Measurements from ENCODE around the gene ZDHHC8.

The ZDHHC8 gene

GRCh38 chr22:20178915-20179227 lies 47.3 kb downstream of the ZDHHC8 start:
- no peak overlapping the region for H4K8ac ChIP-seq (ENCODE audit: low read depth, low read length)
- H2BK5ac ChIP-seq (ENCODE audit: low read length) = peak overlapping the region; percentile 24
- H2AFZ ChIP-seq (ENCODE audit: low read length) = no peak overlapping the region
- no peak overlapping the region for H3K4ac ChIP-seq (ENCODE audit: low read length)
- H3K9me3 ChIP-seq (replicated peaks in 1 of 2; ENCODE audit: control insufficient read depth in 2 of 2, insufficient read depth in 1 of 2, low read depth in 1 of 2, low read length in 2 of 2) = no peaks in the 10 kb centered on the region
- H3K36me3 ChIP-seq (replicated peaks in 1 of 2; ENCODE audit: control insufficient read depth in 2 of 2, insufficient read depth in 2 of 2, low read length in 2 of 2) = no peaks in the 10 kb centered on the region
- WGBS, 2 donors (ENCODE audit: extremely low coverage in 2 of 2, insufficient read length in 2 of 2, insufficient replicate concordance in 1 of 2) = no CpG with 5 or more reads among the region's 10 CpGs
- H3K14ac ChIP-seq (ENCODE audit: low read length) = no peak overlapping the region
- H3K23ac ChIP-seq (ENCODE audit: low read depth, low read length, poor library complexity) = peak overlapping the region; percentile 89
- H2BK12ac ChIP-seq (ENCODE audit: low read length) = peak overlapping the region; percentile 84
- H3K27me3 ChIP-seq (ENCODE audit: control insufficient read depth in 3 of 3, insufficient read depth in 3 of 3, low read depth in 1 of 3, low read length in 3 of 3) = peaks cover 0 to 52% (median 0%) of the 10 kb centered on the region in 3 experiments
- no peak overlapping the region for H3K9ac ChIP-seq (ENCODE audit: low read depth, low read length, poor library complexity)
- no peak overlapping the region for H3K4me3 ChIP-seq (ENCODE audit: low read length in 2 of 2)
- peak overlapping the region; percentile 81 for H2BK15ac ChIP-seq (ENCODE audit: low read length)
- peaks cover 0 to 5% of the 10 kb centered on the region in 2 donors for H3K4me1 ChIP-seq (ENCODE audit: control insufficient read depth in 2 of 2, insufficient read depth in 1 of 2, low read depth in 1 of 2, low read length in 2 of 2)
- peak overlapping the region; percentile 97 for H2AK5ac ChIP-seq (ENCODE audit: low read depth, low read length)
- H3K27ac ChIP-seq (replicated peaks; ENCODE audit: low read length) = no peak overlapping the region
- no peaks in the 10 kb centered on the region for H3K79me1 ChIP-seq (ENCODE audit: low read depth, low read length)
- H3K4me2 ChIP-seq (ENCODE audit: insufficient read depth, low read length, poor library complexity, severe bottlenecking) = no peak overlapping the region
- H3K18ac ChIP-seq (ENCODE audit: low read length) = peak overlapping the region; percentile 38
- H2BK120ac ChIP-seq (ENCODE audit: low read depth, low read length) = no peak overlapping the region
- DNase-seq (ENCODE audit: low spot score) = no peak
- H4K91ac ChIP-seq (ENCODE audit: low read depth, low read length, poor library complexity) = no peak overlapping the region

GRCh38 chr22:20179455-20180244 lies 48.0 kb downstream of the ZDHHC8 start:
- Histone ChIP-seq H2BK15ac (ENCODE audit: low read length) (peak overlapping the region; percentile 37), H4K8ac (ENCODE audit: low read depth, low read length) (no peak overlapping the region), H3K14ac (ENCODE audit: low read length) (peak overlapping the region; percentile 71), H3K27me3 (ENCODE audit: control insufficient read depth in 3 of 3, insufficient read depth in 3 of 3, low read depth in 1 of 3, low read length in 3 of 3) (peaks cover 0 to 44% (median 0%) of the 10 kb centered on the region in 3 experiments), H3K4ac (ENCODE audit: low read length) (no peak overlapping the region), H3K4me1 (ENCODE audit: control insufficient read depth in 2 of 2, insufficient read depth in 1 of 2, low read depth in 1 of 2, low read length in 2 of 2) (peaks cover 0 to 5% of the 10 kb centered on the region in 2 donors), H4K91ac (ENCODE audit: low read depth, low read length, poor library complexity) (peak overlapping the region; percentile 97), H3K27ac (replicated peaks; ENCODE audit: low read length) (no peak overlapping the region), H2BK12ac (ENCODE audit: low read length) (peak overlapping the region; percentile 84), H3K18ac (ENCODE audit: low read length) (peak overlapping the region; percentile 59), H3K79me1 (ENCODE audit: low read depth, low read length) (no peaks in the 10 kb centered on the region), H3K4me3 (ENCODE audit: low read length in 2 of 2) (no peak overlapping the region), H2BK5ac (ENCODE audit: low read length) (no peak overlapping the region), H2AFZ (ENCODE audit: low read length) (no peak overlapping the region), H3K9ac (ENCODE audit: low read depth, low read length, poor library complexity) (peak overlapping the region; percentile 77), H2AK5ac (ENCODE audit: low read depth, low read length) (peak overlapping the region; percentile 97), H3K23ac (ENCODE audit: low read depth, low read length, poor library complexity) (peak overlapping the region; percentile 89), H3K9me3 (replicated peaks in 1 of 2; ENCODE audit: control insufficient read depth in 2 of 2, insufficient read depth in 1 of 2, low read depth in 1 of 2, low read length in 2 of 2) (no peaks in the 10 kb centered on the region), H3K4me2 (ENCODE audit: insufficient read depth, low read length, poor library complexity, severe bottlenecking) (no peak overlapping the region), H3K36me3 (replicated peaks in 1 of 2; ENCODE audit: control insufficient read depth in 2 of 2, insufficient read depth in 2 of 2, low read length in 2 of 2) (no peaks in the 10 kb centered on the region), H2BK120ac (ENCODE audit: low read depth, low read length) (peak overlapping the region; percentile 91)
- no peak for DNase-seq (ENCODE audit: low spot score)
- no CpG with 5 or more reads among the region's 27 CpGs for WGBS, 2 donors (ENCODE audit: extremely low coverage in 2 of 2, insufficient read length in 2 of 2, insufficient replicate concordance in 1 of 2)

GRCh38 chr22:20180245-20180630 lies 48.6 kb downstream of the ZDHHC8 start:
- no peak for DNase-seq (ENCODE audit: low spot score)

GRCh38 chr22:20180640-20181039 lies 49.0 kb downstream of the ZDHHC8 start:
- Histone ChIP-seq H3K36me3 (replicated peaks in 1 of 2; ENCODE audit: control insufficient read depth in 2 of 2, insufficient read depth in 2 of 2, low read length in 2 of 2) (no peaks in the 10 kb centered on the region), H3K4me1 (ENCODE audit: control insufficient read depth in 2 of 2, insufficient read depth in 1 of 2, low read depth in 1 of 2, low read length in 2 of 2) (peaks cover 0 to 2% of the 10 kb centered on the region in 2 donors), H3K9me3 (replicated peaks in 1 of 2; ENCODE audit: control insufficient read depth in 2 of 2, insufficient read depth in 1 of 2, low read depth in 1 of 2, low read length in 2 of 2) (no peaks in the 10 kb centered on the region), H3K27ac (replicated peaks; ENCODE audit: low read length) (no peak overlapping the region), H2BK120ac (ENCODE audit: low read depth, low read length) (no peak overlapping the region), H2BK12ac (ENCODE audit: low read length) (no peak overlapping the region), H3K4ac (ENCODE audit: low read length) (no peak overlapping the region), H3K23ac (ENCODE audit: low read depth, low read length, poor library complexity) (no peak overlapping the region), H3K14ac (ENCODE audit: low read length) (no peak overlapping the region), H3K4me3 (ENCODE audit: low read length in 2 of 2) (no peak overlapping the region), H3K4me2 (ENCODE audit: insufficient read depth, low read length, poor library complexity, severe bottlenecking) (no peak overlapping the region), H2AFZ (ENCODE audit: low read length) (no peak overlapping the region), H2BK15ac (ENCODE audit: low read length) (no peak overlapping the region), H4K91ac (ENCODE audit: low read depth, low read length, poor library complexity) (no peak overlapping the region), H3K9ac (ENCODE audit: low read depth, low read length, poor library complexity) (no peak overlapping the region), H2BK5ac (ENCODE audit: low read length) (no peak overlapping the region), H2AK5ac (ENCODE audit: low read depth, low read length) (no peak overlapping the region), H4K8ac (ENCODE audit: low read depth, low read length) (no peak overlapping the region), H3K27me3 (ENCODE audit: control insufficient read depth in 3 of 3, insufficient read depth in 3 of 3, low read depth in 1 of 3, low read length in 3 of 3) (peaks cover 0 to 40% (median 0%) of the 10 kb centered on the region in 3 experiments), H3K18ac (ENCODE audit: low read length) (no peak overlapping the region), H3K79me1 (ENCODE audit: low read depth, low read length) (no peaks in the 10 kb centered on the region)
- no peak for DNase-seq (ENCODE audit: low spot score)
- WGBS, 2 donors (ENCODE audit: extremely low coverage in 2 of 2, insufficient read length in 2 of 2, insufficient replicate concordance in 1 of 2) = no CpG with 5 or more reads among the region's 8 CpGs

More at GRCh38 chr22:20180245-20180630, 48.6 kb downstream of the ZDHHC8 start:
- H2BK120ac ChIP-seq (ENCODE audit: low read depth, low read length) = peak overlapping the region; percentile 91
- no peak overlapping the region for H3K4ac ChIP-seq (ENCODE audit: low read length)
- H3K79me1 ChIP-seq (ENCODE audit: low read depth, low read length) = no peaks in the 10 kb centered on the region
- H3K23ac ChIP-seq (ENCODE audit: low read depth, low read length, poor library complexity) = peak overlapping the region; percentile 89
- no peaks in the 10 kb centered on the region for H3K36me3 ChIP-seq (replicated peaks in 1 of 2; ENCODE audit: control insufficient read depth in 2 of 2, insufficient read depth in 2 of 2, low read length in 2 of 2)
- peak overlapping the region; percentile 77 for H3K9ac ChIP-seq (ENCODE audit: low read depth, low read length, poor library complexity)
- H2BK12ac ChIP-seq (ENCODE audit: low read length) = peak overlapping the region; percentile 84
- no peak overlapping the region for H4K8ac ChIP-seq (ENCODE audit: low read depth, low read length)
- H3K9me3 ChIP-seq (replicated peaks in 1 of 2; ENCODE audit: control insufficient read depth in 2 of 2, insufficient read depth in 1 of 2, low read depth in 1 of 2, low read length in 2 of 2) = no peaks in the 10 kb centered on the region
- no peak overlapping the region for H2BK15ac ChIP-seq (ENCODE audit: low read length)
- H2AFZ ChIP-seq (ENCODE audit: low read length) = no peak overlapping the region
- H3K4me2 ChIP-seq (ENCODE audit: insufficient read depth, low read length, poor library complexity, severe bottlenecking) = no peak overlapping the region
- no peak overlapping the region for H3K18ac ChIP-seq (ENCODE audit: low read length)
- H3K14ac ChIP-seq (ENCODE audit: low read length) = no peak overlapping the region
- H2AK5ac ChIP-seq (ENCODE audit: low read depth, low read length) = peak overlapping the region; percentile 97
- H3K4me3 ChIP-seq (ENCODE audit: low read length in 2 of 2) = no peak overlapping the region
- H3K4me1 ChIP-seq (ENCODE audit: control insufficient read depth in 2 of 2, insufficient read depth in 1 of 2, low read depth in 1 of 2, low read length in 2 of 2) = peaks cover 0 to 4% of the 10 kb centered on the region in 2 donors
- peak overlapping the region; percentile 97 for H4K91ac ChIP-seq (ENCODE audit: low read depth, low read length, poor library complexity)
- peaks cover 0 to 39% (median 0%) of the 10 kb centered on the region in 3 experiments for H3K27me3 ChIP-seq (ENCODE audit: control insufficient read depth in 3 of 3, insufficient read depth in 3 of 3, low read depth in 1 of 3, low read length in 3 of 3)
- WGBS, 2 donors (ENCODE audit: extremely low coverage in 2 of 2, insufficient read length in 2 of 2, insufficient replicate concordance in 1 of 2) = no CpG with 5 or more reads among the region's 13 CpGs
- H3K27ac ChIP-seq (replicated peaks; ENCODE audit: low read length) = no peak overlapping the region
- no peak overlapping the region for H2BK5ac ChIP-seq (ENCODE audit: low read length)
